ENCODE measurements around the gene UCMA. TPM values are rescaled to one million over a fixed set of nuclear protein-coding genes. Genes with fewer than 3 reads are reported as not detected.

UCMA gene
- total and polyA plus RNA-seq, 10 of the 15 experiments (the other 5 are each of a cell fraction or from before 2014, with no cell fraction given) = 0.15 TPM; not detected in 9

- TF ChIP-seq EGR1 (IDR thresholded peaks at IDR 0.05; ENCODE audit: borderline replicate concordance in 1 of 2, low read depth in 2 of 2, low read length in 2 of 2) = no peak
- peak; percentile 66 for TF ChIP-seq RAD21 (IDR thresholded peaks at IDR 0.05; ENCODE audit: insufficient read depth, low read depth, low read length)
Measured at GRCh38 chr10:13271552-13272163, 37.5 kb upstream of the UCMA start (continued).

- H3K4me3 ChIP-seq = no peak overlapping the region
- ChIA-PET CTCF (interaction anchor here (0.9 to 4.9 kb wide), 2 partner anchors 30 to 32 kb away, joined by 3 to 22 read pairs; no protein-coding TSS in a partner anchor), RAD21 (ENCODE audit: unreplicated experiment) (no interaction called here), SMC1A (ENCODE audit: uncharacterized antibody, unreplicated experiment) (interaction anchor here (1.7 kb wide), 1 partner anchor 33 kb away, joined by 5 read pairs; no protein-coding TSS in a partner anchor), POLR2A (no interaction called here)
- H3K4me1 ChIP-seq (ENCODE audit: control insufficient read depth, insufficient read depth, low read length) = peaks cover 4% of the 10 kb centered on the region; the same call in 1 of the 2 replicates
- WGBS (ENCODE audit: insufficient coverage, insufficient replicate concordance, low lambda C conversion rate, missing lambda C conversion rate) = 68% methylated on average over 9 of the region's 9 CpGs
- no TSS peak for BruUV-seq (replicated peaks)
- H3K9ac ChIP-seq (ENCODE audit: control insufficient read depth, insufficient read depth, low read length) = no peak overlapping the region
- H3K36me3 ChIP-seq (ENCODE audit: control insufficient read depth in 2 of 2, insufficient read depth in 2 of 2, low read length in 1 of 2) = no peaks in the 10 kb centered on the region
- no peak for TF ChIP-seq MEF2B (IDR thresholded peaks at IDR 0.05; ENCODE audit: partially characterized antibody, poor library complexity, severe bottlenecking)
- TF ChIP-seq ZNF687 (IDR thresholded peaks at IDR 0.05) = no peak
- TF ChIP-seq RCOR1 (conservative IDR thresholded peaks at IDR 0.05; ENCODE audit: low read depth, low read length) = no peak
- no peak for TF ChIP-seq ZSCAN29 (IDR thresholded peaks at IDR 0.05)
- TF ChIP-seq PAX5 (IDR thresholded peaks at IDR 0.05; ENCODE audit: borderline replicate concordance, low read depth, low read length) = no peak
- no peak for TF ChIP-seq RBBP5 (conservative IDR thresholded peaks at IDR 0.05)
- no peak for TF ChIP-seq NFYB (IDR thresholded peaks at IDR 0.05; ENCODE audit: insufficient read depth, low read depth, low read length)
- no peak for TF ChIP-seq ATF7 (IDR thresholded peaks at IDR 0.05; ENCODE audit: low read depth)
- TF ChIP-seq IKZF2 (IDR thresholded peaks at IDR 0.05) = no peak
- TF ChIP-seq NKRF (conservative IDR thresholded peaks at IDR 0.05) = no peak
- H3K27me3 ChIP-seq (replicated peaks in 1 of 2; ENCODE audit: control insufficient read depth in 2 of 2, insufficient read depth in 2 of 2, low read length in 1 of 2) = no peaks in the 10 kb centered on the region
- intact Hi-C loops (cut with micrococcal nuclease; ENCODE audit: unreplicated experiment) = loop anchor here (1.0 kb wide), 2 partner anchors 31 to 81 kb away; no protein-coding TSS in a partner anchor
- H3K9me3 ChIP-seq (replicated peaks; ENCODE audit: control insufficient read depth, insufficient read depth, low read length) = no peaks in the 10 kb centered on the region
- H4K20me1 ChIP-seq (ENCODE audit: control insufficient read depth, insufficient read depth) = no peaks in the 10 kb centered on the region
- no peak overlapping the region for H3K4me2 ChIP-seq (ENCODE audit: control insufficient read depth, insufficient read depth)
- DNase-seq (ENCODE audit: low read depth, low spot score) (no peak), FAIRE-seq (no peak), ATAC-seq (no peak; the same call in 2 of the 3 replicates)
- no peak overlapping the region for H3K27ac ChIP-seq (ENCODE audit: control insufficient read depth, insufficient read depth)
- in situ Hi-C loops (cut with MboI) = no loop called here
- no peaks in the 10 kb centered on the region for H3K79me2 ChIP-seq (ENCODE audit: control insufficient read depth, insufficient read depth, low read length)
- H2AFZ ChIP-seq (ENCODE audit: control insufficient read depth, low read depth, low read length) = peak overlapping the region; percentile 29; the same call in 1 of the 2 replicates
Measured at GRCh38 chr10:13270877-13271551, 36.8 kb upstream of the UCMA start.
